Smooth muscle cell (in vitro differentiated cells): ENCODE measurements around the gene TMX3. TPM values are rescaled to one million over a fixed set of nuclear protein-coding genes. Genes with fewer than 3 reads are reported as not detected.

Experiments used
- DNase-seq: peaks from one replicate; lab custom pipeline; 2025; ENCODE audit not compliant: unreplicated experiment; lab: John Stamatoyannopoulos, UW
- H2AFZ ChIP-seq: fragments of 200-600 bp; sonication (generic); 2 replicates; pipeline ENCODE4 v1.6.0; 2016; ENCODE audit warnings: antibody characterized with exemption, low read depth, mild to moderate bottlenecking
- H3F3A ChIP-seq: fragments of 200-600 bp; sonication (generic); 2 replicates; pipeline ENCODE4 v1.6.0; 2017; ENCODE audit warnings: antibody characterized with exemption, low read depth
- H3K27ac ChIP-seq: fragments of 200-600 bp; sonication (generic); 2 replicates; pipeline ENCODE4 v1.5.1; 2016; ENCODE audit warnings: low read depth, mild to moderate bottlenecking
- H3K27me3 ChIP-seq: fragments of 200-600 bp; sonication (generic); 2 replicates; pipeline ENCODE4 v1.6.1; 2016; ENCODE audit warnings: low read depth, mild to moderate bottlenecking
- H3K36me3 ChIP-seq: fragments of 200-600 bp; sonication (generic); 2 replicates; pipeline ENCODE4 v1.5.1; 2016; ENCODE audit warnings: low read depth
- H3K4me1 ChIP-seq: fragments of 200-600 bp; sonication (generic); 2 replicates; pipeline ENCODE4 v1.5.1; 2016; ENCODE audit warnings: low read depth
- H3K4me2 ChIP-seq: fragments of 200-600 bp; sonication (generic); 2 replicates; pipeline ENCODE4 v1.6.0; 2016; ENCODE audit warnings: mild to moderate bottlenecking
- H3K4me3 ChIP-seq: fragments of 200-600 bp; sonication (generic); 2 replicates; pipeline ENCODE4 v1.5.1; 2016; ENCODE audit warnings: mild to moderate bottlenecking
- H3K79me2 ChIP-seq: fragments of 200-600 bp; sonication (generic); 2 replicates; pipeline ENCODE4 v1.6.0; 2016; ENCODE audit warnings: low read depth, mild to moderate bottlenecking
- H3K9ac ChIP-seq: fragments of 200-600 bp; sonication (generic); 2 replicates; pipeline ENCODE4 v1.6.0; 2016; ENCODE audit warnings: low read depth
- H3K9me3 ChIP-seq: fragments of 200-600 bp; sonication (generic); replicated peaks from 2 replicates; pipeline ENCODE4 v1.5.1; 2016; ENCODE audit warnings: low read depth
- H4K20me1 ChIP-seq: fragments of 200-600 bp; sonication (generic); 2 replicates; pipeline ENCODE4 v1.6.0; 2016; ENCODE audit warnings: low read depth
- WGBS: methylation state at CpG from one replicate; pipeline ENCODE4 v1.1.7; 2016; ENCODE audit warnings: low lambda C conversion rate; 5-methylcytosine and 5-hydroxymethylcytosine counted together
- polyA plus RNA-seq: library from polyadenylated mRNA; unstranded; fragments of >200 nt; fragmentation: Nextera tagmentation; extraction: Ambion mirVana; gene quantifications from 2 replicates; pipeline ENCODE4 v1.2.1, GENCODE V29; 2016
- total RNA-seq: library from RNA; depleted of rRNA; stranded (reverse); fragments of >200 nt; gene quantifications from 2 replicates; pipeline ENCODE4 v1.2.3, GENCODE V29; 2014
- TF ChIP-seq, protein P1 (sequence below): fragments of 200-600 bp; sonication (generic); IDR thresholded peaks from 2 replicates; pipeline ENCODE4 v1.5.1; 2017; ENCODE audit warnings: borderline replicate concordance, mild to moderate bottlenecking, antibody characterized with exemption; ENCODE audit not compliant: insufficient read depth, poor library complexity, severe bottlenecking

TMX3 gene
- total and polyA plus RNA-seq, 2 experiments from 2014 or later = 25.2 to 55.5 TPM

GRCh38 chr18:68676913-68677312, 38.0 kb downstream of the TMX3 start:
- Histone ChIP-seq H3K27me3 (no peaks in the 10 kb centered on the region), H3K9ac (no peak overlapping the region), H3K36me3 (peaks cover 16% of the 10 kb centered on the region), H3K79me2 (no peaks in the 10 kb centered on the region), H3K4me2 (no peak overlapping the region), H3K4me3 (no peak overlapping the region), H3K4me1 (no peaks in the 10 kb centered on the region), H3K9me3 (no peaks in the 10 kb centered on the region), H4K20me1 (no peaks in the 10 kb centered on the region), H3F3A (no peaks in the 10 kb centered on the region), H2AFZ (no peak overlapping the region), H3K27ac (no peak overlapping the region)
- WGBS = 94% methylated on average over 2 of the region's 2 CpGs
- TF ChIP-seq, protein P1, sequence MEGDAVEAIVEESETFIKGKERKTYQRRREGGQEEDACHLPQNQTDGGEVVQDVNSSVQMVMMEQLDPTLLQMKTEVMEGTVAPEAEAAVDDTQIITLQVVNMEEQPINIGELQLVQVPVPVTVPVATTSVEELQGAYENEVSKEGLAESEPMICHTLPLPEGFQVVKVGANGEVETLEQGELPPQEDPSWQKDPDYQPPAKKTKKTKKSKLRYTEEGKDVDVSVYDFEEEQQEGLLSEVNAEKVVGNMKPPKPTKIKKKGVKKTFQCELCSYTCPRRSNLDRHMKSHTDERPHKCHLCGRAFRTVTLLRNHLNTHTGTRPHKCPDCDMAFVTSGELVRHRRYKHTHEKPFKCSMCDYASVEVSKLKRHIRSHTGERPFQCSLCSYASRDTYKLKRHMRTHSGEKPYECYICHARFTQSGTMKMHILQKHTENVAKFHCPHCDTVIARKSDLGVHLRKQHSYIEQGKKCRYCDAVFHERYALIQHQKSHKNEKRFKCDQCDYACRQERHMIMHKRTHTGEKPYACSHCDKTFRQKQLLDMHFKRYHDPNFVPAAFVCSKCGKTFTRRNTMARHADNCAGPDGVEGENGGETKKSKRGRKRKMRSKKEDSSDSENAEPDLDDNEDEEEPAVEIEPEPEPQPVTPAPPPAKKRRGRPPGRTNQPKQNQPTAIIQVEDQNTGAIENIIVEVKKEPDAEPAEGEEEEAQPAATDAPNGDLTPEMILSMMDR = no peak
- DNase-seq = no peak

- no peak overlapping the region for H2AFZ ChIP-seq
- WGBS = 85% methylated on average over 5 of the region's 5 CpGs
- TF ChIP-seq, protein P1 = no peak
- no peaks in the 10 kb centered on the region for H3F3A ChIP-seq
- H4K20me1 ChIP-seq = no peaks in the 10 kb centered on the region
- H3K27me3 ChIP-seq = no peaks in the 10 kb centered on the region
- no peaks in the 10 kb centered on the region for H3K36me3 ChIP-seq
- DNase-seq = no peak
- no peak overlapping the region for H3K9ac ChIP-seq
- no peak overlapping the region for H3K4me3 ChIP-seq
- H3K4me2 ChIP-seq = no peak overlapping the region
- H3K4me1 ChIP-seq = no peaks in the 10 kb centered on the region
- no peak overlapping the region for H3K27ac ChIP-seq
- no peaks in the 10 kb centered on the region for H3K9me3 ChIP-seq
- H3K79me2 ChIP-seq = no peaks in the 10 kb centered on the region
Measured at GRCh38 chr18:68667121-68667520, 47.8 kb downstream of the TMX3 start.

DNA sequence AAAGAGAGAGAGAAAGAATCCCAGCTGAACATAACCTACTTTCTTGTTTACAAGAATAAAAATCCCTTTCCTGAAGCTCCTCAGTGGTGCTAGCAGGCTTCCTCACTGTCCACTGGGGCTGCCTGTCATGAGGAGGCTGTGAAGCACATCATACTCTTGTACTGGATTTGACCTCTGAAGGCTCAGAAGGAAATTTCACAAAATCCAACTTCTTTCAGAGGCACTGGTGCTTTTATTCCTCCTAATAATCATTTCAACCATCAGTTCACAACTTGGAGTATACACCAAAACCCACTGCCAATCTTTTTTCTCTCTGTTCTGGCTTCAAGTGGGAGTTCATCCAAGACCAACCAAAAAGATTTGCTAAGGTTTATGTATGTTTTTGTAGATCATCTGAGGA, 48.5 kb downstream of the TMX3 start:
- Histone ChIP-seq H3K27ac (no peak overlapping the region), H3K9me3 (no peaks in the 10 kb centered on the region), H3K9ac (no peak overlapping the region), H3F3A (no peaks in the 10 kb centered on the region), H3K4me2 (no peak overlapping the region), H3K4me3 (no peak overlapping the region), H4K20me1 (no peaks in the 10 kb centered on the region), H3K4me1 (no peaks in the 10 kb centered on the region), H2AFZ (no peak overlapping the region), H3K79me2 (no peaks in the 10 kb centered on the region), H3K36me3 (no peaks in the 10 kb centered on the region), H3K27me3 (no peaks in the 10 kb centered on the region)
- DNase-seq = no peak
- TF ChIP-seq, protein P1 = no peak

- Histone ChIP-seq H2AFZ (no peak overlapping the region), H3K36me3 (no peaks in the 10 kb centered on the region), H3F3A (no peaks in the 10 kb centered on the region), H4K20me1 (no peaks in the 10 kb centered on the region), H3K79me2 (no peaks in the 10 kb centered on the region), H3K9ac (no peak overlapping the region), H3K4me2 (no peak overlapping the region), H3K27ac (no peak overlapping the region), H3K4me1 (no peaks in the 10 kb centered on the region), H3K9me3 (no peaks in the 10 kb centered on the region), H3K27me3 (no peaks in the 10 kb centered on the region), H3K4me3 (no peak overlapping the region)
- WGBS = 100% methylated on average over 1 of the region's 1 CpG
- TF ChIP-seq, protein P1 = no peak
- DNase-seq = no peak
Measured at GRCh38 chr18:68665628-68666027, 49.3 kb downstream of the TMX3 start.
